SK-N-MC (cell line): ENCODE data around the gene PHKB.

ENCODE experiments used
- EZH2 ChIP-seq: fragments of 200-600 bp; sonication (generic); IDR thresholded peaks from one replicate; pipeline ENCODE4 v1.6.1; 2017; ENCODE audit warnings: antibody characterized with exemption
- FOXP2 ChIP-seq: optimal IDR thresholded peaks from 2 replicates; pipeline ENCODE3; 2011; ENCODE audit warnings: mild to moderate bottlenecking, moderate library complexity; ENCODE audit not compliant: insufficient read depth; ENCODE audit errors: extremely low read length, control extremely low read depth

DNA sequence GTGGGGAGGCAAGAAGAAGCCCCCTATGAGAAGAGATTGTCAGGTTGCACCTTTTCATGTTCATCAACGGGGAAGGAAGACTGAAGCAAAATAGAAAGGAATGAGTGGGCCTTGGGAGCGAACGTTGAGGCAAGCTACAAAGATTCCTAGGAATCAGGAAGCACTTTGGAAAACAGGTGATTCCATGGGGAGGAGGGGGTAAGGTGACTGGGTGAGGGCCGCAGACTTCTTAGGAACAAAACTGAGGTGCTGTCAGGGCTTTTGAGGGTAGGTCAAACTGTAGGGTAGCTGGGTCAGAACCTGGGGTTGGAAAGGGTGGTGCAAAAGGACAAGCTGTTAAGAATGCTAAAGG lies 796 bp upstream of the PHKB start:
- TF ChIP-seq EZH2 (no peak), FOXP2 (no peak)
